Activated CD8-positive, alpha-beta memory T cell treated with anti-CD3 and anti-CD28 coated beads, Interleukin-2, amount 50 U/mL, for 1 hour (primary cell): ENCODE measurements around the gene ACSS3.
"Not testable (repeated sequence)": the region's sequence is repeated elsewhere in the genome, so short reads cannot be mapped to it uniquely, and the experiment has no call there.

Experiments used
- DNase-seq: peaks from one replicate; pipeline ENCODE4 v3.0.0-alpha.2; 2020; ENCODE audit errors: extremely low read depth

The ACSS3 gene

DNA sequence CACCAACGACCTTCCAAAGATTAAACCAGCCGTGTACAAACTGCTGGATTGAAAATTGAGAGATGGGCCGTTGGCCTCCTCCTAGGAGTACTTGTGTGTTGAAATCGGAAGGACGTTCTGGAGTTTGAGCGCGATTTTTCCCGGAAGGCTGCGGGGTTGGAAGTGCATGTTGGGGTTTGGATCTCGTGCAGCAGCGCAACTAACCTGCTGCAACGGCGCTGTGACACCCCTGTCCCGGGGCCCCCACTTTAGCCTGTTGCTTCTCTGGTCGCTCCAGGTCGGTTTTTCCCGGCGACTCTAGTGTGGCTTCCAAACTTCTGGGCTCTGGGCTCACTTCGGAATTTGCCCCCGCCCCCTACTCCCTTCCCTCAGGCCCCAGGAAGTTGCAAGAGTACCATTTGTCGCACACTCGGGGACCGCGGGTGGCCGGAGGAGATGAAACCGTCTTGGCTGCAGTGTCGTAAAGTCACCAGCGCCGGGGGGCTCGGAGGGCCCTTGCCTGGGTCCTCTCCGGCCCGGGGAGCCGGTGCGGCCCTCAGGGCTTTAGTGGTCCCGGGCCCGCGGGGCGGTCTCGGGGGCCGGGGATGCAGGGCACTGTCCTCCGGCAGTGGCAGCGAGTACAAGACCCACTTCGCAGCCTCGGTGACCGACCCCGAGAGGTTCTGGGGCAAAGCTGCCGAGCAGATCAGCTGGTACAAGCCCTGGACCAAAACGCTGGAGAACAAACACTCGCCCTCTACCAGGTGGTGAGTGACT is at the start of gene ACSS3:
ACSS3 (plus strand) TSS at position 394 of the 756 bp plus-strand sequence; CDS start at position 436, 42 bp downstream.
- no peak for DNase-seq

DNA sequence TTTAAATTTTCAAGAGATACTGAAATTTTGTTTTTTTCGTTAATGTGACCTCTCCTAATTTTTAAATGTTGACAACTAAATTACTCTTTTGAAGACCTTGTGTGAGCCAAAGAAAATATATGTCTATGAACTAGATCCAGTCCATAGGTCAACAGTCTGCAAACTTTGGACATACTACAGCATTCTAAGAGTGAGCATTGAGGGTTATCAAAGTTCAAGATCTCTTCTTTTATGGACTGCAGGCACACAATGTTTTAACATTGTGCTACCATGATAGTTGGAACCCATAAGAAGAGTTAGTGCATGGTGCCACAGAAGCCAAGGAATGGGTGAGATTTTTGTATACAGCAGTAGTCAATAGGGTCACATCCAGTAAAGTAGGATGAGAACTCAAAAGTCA is 43.0 kb upstream of the ACSS3 start:
- DNase-seq: no peak

DNA sequence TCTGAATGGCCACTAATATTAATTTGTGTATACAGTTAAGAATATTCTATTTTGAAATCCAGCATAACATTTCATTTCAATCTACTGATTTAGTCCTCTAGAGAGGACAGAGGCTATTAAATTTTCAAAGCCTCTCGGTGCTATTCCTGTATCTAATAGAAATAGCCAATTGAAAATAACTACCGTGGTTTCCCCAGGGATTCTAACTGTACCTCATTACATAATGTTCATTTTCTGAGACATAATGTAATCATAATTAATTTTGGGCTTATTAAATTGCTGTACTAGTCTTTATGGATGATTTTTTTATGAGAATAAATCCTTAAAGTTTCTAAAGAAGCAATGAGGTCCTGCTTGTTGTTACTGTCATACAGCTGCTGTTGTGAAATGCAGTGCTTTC is 38.6 kb upstream of the ACSS3 start:
- no peak for DNase-seq

- no peak for DNase-seq
Observed at GRCh38 chr12:81043979-81044740, 33.7 kb upstream of the ACSS3 start.

DNA sequence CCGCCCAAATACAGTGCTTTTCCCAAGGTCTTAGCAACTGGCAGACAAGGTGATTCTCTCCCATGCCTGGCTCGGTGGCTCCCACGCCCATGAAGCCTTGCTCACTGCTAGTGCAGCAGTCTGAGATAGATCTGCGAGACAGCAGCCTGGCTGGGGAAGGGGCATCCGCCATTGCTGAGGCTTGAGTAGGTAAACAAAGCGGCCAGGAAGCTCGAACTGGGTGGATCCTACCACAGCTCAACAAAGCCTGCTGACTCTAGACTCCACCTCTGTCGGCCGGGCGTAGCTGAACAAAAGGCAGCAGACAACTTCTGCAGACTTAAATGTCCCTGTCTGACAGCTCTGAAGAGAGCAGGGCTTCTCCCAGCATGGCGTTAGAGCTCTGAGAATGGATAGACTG is 12.9 kb upstream of the ACSS3 start:
- DNase-seq: not testable (repeated sequence)

GRCh38 chr12:81070846-81071245 is 7.0 kb upstream of the ACSS3 start:
- DNase-seq: no peak

- DNase-seq: no peak
Observed at GRCh38 chr12:81075539-81075938, 2.3 kb upstream of the ACSS3 start.

DNA sequence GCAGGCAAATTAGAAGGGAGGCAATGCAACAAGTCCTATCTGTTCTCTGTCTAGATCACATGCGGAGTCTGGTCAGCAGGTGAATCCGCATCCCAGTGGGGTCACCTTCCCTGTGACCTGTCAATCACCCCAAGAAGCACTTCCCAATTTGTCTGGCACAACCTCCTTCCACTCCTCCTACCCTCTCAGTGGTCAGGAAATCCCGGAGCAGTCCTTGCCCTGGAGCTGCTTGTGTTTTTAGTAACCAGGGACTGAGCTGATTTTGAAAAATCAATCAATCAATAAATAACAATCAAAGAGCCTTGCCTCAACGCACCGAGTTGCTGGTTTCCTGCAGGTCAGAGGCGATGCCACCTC is 572 bp upstream of the ACSS3 start:
- no peak for DNase-seq

GRCh38 chr12:81078469-81079196 is 754 bp downstream of the ACSS3 start:
- DNase-seq: no peak

GRCh38 chr12:81079280-81080076 is 1.6 kb downstream of the ACSS3 start:
- DNase-seq: no peak

DNA sequence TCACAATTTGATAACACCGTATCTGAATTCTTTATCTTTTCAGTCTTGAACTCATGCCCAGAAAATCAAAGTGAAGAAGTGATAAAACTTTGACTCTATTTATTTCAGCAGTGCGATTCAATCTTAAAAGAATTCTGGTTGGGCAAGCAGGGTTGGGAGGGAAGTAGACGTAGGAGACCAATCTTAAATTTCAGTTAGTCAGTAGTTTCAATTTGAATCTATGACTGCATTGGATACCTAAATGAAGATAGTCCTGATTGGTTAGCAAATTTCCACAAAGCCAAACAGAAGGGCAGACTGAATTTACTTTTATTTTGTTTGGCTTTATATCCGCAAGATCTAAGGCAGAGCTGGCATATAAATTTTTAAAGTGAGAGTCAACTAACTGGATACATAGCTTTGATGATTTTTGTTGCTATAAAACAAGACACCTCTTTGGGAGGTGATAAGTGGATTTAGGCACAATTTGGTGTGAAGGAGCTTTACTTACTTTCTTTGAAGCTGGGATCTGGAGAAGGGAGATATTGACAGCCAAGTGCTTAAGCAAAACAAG is 2.6 kb downstream of the ACSS3 start:
- no peak for DNase-seq

- DNase-seq: no peak
Observed at GRCh38 chr12:81081726-81082125, 3.8 kb downstream of the ACSS3 start.

DNA sequence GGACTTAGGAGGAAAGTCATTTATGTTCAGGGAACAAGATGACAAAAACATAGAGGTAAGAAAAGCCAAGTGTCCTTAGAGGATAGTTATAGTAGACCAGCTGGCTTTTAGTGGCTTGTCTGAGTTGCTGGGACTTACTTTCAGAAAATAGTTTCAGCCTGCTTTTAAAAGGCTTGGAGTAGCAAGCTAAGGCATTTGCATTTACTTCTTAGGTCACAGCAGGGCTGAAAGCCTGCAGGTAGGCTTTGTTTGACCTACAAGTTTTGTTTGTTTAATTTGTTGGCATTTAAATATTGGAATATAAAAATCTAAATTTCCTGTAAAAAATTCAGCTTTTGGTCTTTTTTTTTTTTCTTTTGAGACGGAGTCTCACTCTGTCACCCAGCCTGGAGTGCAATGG is 5.1 kb downstream of the ACSS3 start:
- no peak for DNase-seq

- DNase-seq: no peak
Observed at GRCh38 chr12:81083906-81084513, 6.1 kb downstream of the ACSS3 start.

DNA sequence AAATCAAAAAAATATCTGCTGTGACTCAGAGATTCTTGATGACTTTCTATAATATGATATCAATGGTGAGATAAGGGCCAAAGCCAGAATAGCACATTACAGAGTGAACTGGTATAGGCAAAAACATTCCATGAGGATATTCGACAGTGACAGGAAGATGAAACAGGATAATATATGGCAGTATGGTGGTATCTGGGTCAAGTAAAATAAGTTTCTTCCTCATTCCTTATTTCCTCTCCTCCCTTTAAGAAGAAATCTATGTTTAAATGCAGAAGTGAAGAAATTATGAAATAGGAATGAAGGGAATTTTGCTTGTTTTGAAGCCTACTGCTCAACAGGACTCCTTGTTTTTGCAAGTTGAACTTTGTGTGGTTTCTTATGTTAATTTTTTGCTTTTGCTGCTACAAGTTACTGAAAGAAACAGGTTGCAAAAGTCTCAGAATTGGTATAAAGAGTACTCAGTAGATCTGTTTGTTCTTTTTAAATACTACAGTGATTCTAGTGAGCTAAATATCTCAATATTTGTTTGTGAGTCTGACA is 7.0 kb downstream of the ACSS3 start:
- no peak for DNase-seq

- DNase-seq: no peak
Observed at GRCh38 chr12:81085832-81086231, 8.0 kb downstream of the ACSS3 start.

- DNase-seq: no peak
Observed at GRCh38 chr12:81086342-81086741, 8.5 kb downstream of the ACSS3 start.

DNA sequence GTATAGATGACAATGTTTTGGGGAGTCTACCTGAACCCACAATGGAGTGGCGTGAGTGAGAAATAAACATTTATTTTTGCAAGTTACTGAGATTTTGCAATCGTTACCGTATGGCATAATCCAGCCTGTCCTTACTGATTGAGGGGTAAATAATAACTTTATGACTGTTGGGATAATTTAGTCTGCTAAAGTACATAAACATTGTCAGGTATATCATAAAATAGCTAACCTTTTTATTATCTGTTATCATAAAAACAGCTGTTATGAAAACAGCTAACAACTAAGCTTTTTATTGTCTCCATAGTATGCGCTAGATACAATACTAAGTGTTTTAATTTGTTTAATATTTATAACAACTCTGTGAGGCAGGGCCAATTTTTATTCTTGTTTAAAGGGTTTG is 10.3 kb downstream of the ACSS3 start:
- DNase-seq: no peak

- no peak for DNase-seq
Observed at GRCh38 chr12:81089412-81089811, 11.5 kb downstream of the ACSS3 start.

GRCh38 chr12:81092053-81092452 is 14.2 kb downstream of the ACSS3 start:
- DNase-seq: no peak
